Mucosa of rectum (tissue), 2 donors: Measurements from ENCODE around the gene MAPK12.

Source experiments
- H3K27ac ChIP-seq, 2 donors: one replicate each; pipeline ENCODE4 v1.7.0; 2013; ENCODE audit warnings: inconsistent platforms in 2 of 2, low read depth in 2 of 2, low read length in 2 of 2
- H3K27me3 ChIP-seq, 2 donors: one replicate each; pipeline ENCODE4 v1.7.0; 2013; ENCODE audit warnings: low read length in 2 of 2; ENCODE audit not compliant: control insufficient read depth in 2 of 2, insufficient read depth in 2 of 2
- H3K36me3 ChIP-seq, 2 donors: one replicate each; pipeline ENCODE4 v1.7.0; 2013; ENCODE audit warnings: low read length in 2 of 2; ENCODE audit not compliant: control insufficient read depth in 2 of 2, insufficient read depth in 2 of 2
- H3K4me1 ChIP-seq, 2 donors: one replicate each; pipeline ENCODE4 v1.7.0; 2013; ENCODE audit warnings: low read length in 2 of 2, mild to moderate bottlenecking in 1 of 2; ENCODE audit not compliant: control insufficient read depth in 2 of 2, insufficient read depth in 2 of 2
- H3K4me3 ChIP-seq, 2 donors: one replicate each; pipeline ENCODE4 v1.7.0; 2013; ENCODE audit warnings: low read length in 2 of 2
- H3K9ac ChIP-seq, 2 donors: one replicate each; pipeline ENCODE4 v1.7.0; 2013; ENCODE audit warnings: low read length in 2 of 2, low read depth in 1 of 2, mild to moderate bottlenecking in 1 of 2
- H3K9me3 ChIP-seq, 2 donors: one replicate each; pipeline ENCODE4 v1.7.0; 2013; ENCODE audit warnings: low read length in 2 of 2; ENCODE audit not compliant: control insufficient read depth in 2 of 2
- donor health status: healthy.
- donor health status: Normal muscosa, but diverticular disease.

MAPK12 gene

GRCh38 chr22:50259302-50259701 is 2.2 kb downstream of the MAPK12 start:
- H3K4me1 ChIP-seq = no peaks in the 10 kb centered on the region
- H3K4me3 ChIP-seq = no peak overlapping the region
- no peak overlapping the region for H3K9ac ChIP-seq
- peaks cover 14 to 20% of the 10 kb centered on the region in 2 donors for H3K27me3 ChIP-seq
- no peaks in the 10 kb centered on the region for H3K36me3 ChIP-seq
- no peaks in the 10 kb centered on the region for H3K9me3 ChIP-seq
- no peak overlapping the region for H3K27ac ChIP-seq

- Histone ChIP-seq H3K4me1 (no peaks in the 10 kb centered on the region), H3K27ac (no peak overlapping the region)
Measured at GRCh38 chr22:50258361-50259292, 2.9 kb downstream of the MAPK12 start.

GRCh38 chr22:50257451-50258360 is 3.8 kb downstream of the MAPK12 start:
- no peak overlapping the region for H3K9ac ChIP-seq
- H3K4me3 ChIP-seq = no peak overlapping the region
- H3K4me1 ChIP-seq = no peaks in the 10 kb centered on the region

More at GRCh38 chr22:50258361-50259292, 2.9 kb downstream of the MAPK12 start:
- no peak overlapping the region for H3K9ac ChIP-seq
- H3K9me3 ChIP-seq = no peaks in the 10 kb centered on the region
- peaks cover 14 to 20% of the 10 kb centered on the region in 2 donors for H3K27me3 ChIP-seq
- no peaks in the 10 kb centered on the region for H3K36me3 ChIP-seq
- H3K4me3 ChIP-seq = no peak overlapping the region

GRCh38 chr22:50257041-50257440 is 4.4 kb downstream of the MAPK12 start:
- peaks cover 10 to 12% of the 10 kb centered on the region in 2 donors for H3K27me3 ChIP-seq
- H3K9ac ChIP-seq = no peak overlapping the region
- H3K9me3 ChIP-seq = no peaks in the 10 kb centered on the region
- H3K4me3 ChIP-seq = no peak overlapping the region
- no peak overlapping the region for H3K27ac ChIP-seq
- H3K36me3 ChIP-seq = no peaks in the 10 kb centered on the region
- peaks cover 0 to under 1% of the 10 kb centered on the region in 2 donors for H3K4me1 ChIP-seq

More at GRCh38 chr22:50257451-50258360, 3.8 kb downstream of the MAPK12 start:
- Histone ChIP-seq H3K9me3 (no peaks in the 10 kb centered on the region), H3K36me3 (no peaks in the 10 kb centered on the region), H3K27ac (no peak overlapping the region), H3K27me3 (peaks cover 11 to 16% of the 10 kb centered on the region in 2 donors)

GRCh38 chr22:50256258-50256862 is 5.1 kb downstream of the MAPK12 start:
- peaks cover 6 to 7% of the 10 kb centered on the region in 2 donors for H3K4me1 ChIP-seq
- H3K9me3 ChIP-seq = no peaks in the 10 kb centered on the region
- no peak overlapping the region for H3K4me3 ChIP-seq
- H3K27me3 ChIP-seq = peaks cover 10% of the 10 kb centered on the region in 2 donors
- H3K27ac ChIP-seq = no peak overlapping the region
- no peaks in the 10 kb centered on the region for H3K36me3 ChIP-seq
- H3K9ac ChIP-seq = no peak overlapping the region

- Histone ChIP-seq H3K27ac (no peak overlapping the region), H3K36me3 (no peaks in the 10 kb centered on the region), H3K9me3 (no peaks in the 10 kb centered on the region), H3K4me1 (peaks cover 9 to 10% of the 10 kb centered on the region in 2 donors), H3K27me3 (peaks cover 8 to 10% of the 10 kb centered on the region in 2 donors), H3K4me3 (no peak overlapping the region), H3K9ac (no peak overlapping the region)
Measured at GRCh38 chr22:50255607-50256006, 5.9 kb downstream of the MAPK12 start.

GRCh38 chr22:50255099-50255498 is 6.4 kb downstream of the MAPK12 start:
- Histone ChIP-seq H3K9me3 (no peaks in the 10 kb centered on the region), H3K4me3 (no peak overlapping the region), H3K27ac (no peak overlapping the region), H3K4me1 (peaks cover 14 to 15% of the 10 kb centered on the region in 2 donors), H3K27me3 (peaks cover 7 to 10% of the 10 kb centered on the region in 2 donors), H3K9ac (no peak overlapping the region), H3K36me3 (no peaks in the 10 kb centered on the region)

GRCh38 chr22:50253941-50254340 is 7.5 kb downstream of the MAPK12 start:
- H3K4me1 ChIP-seq = peaks cover 20 to 23% of the 10 kb centered on the region in 2 donors
- H3K4me3 ChIP-seq = no peak overlapping the region
- H3K36me3 ChIP-seq = peaks cover 0 to 3% of the 10 kb centered on the region in 2 donors
- no peak overlapping the region for H3K27ac ChIP-seq
- peaks cover 6 to 7% of the 10 kb centered on the region in 2 donors for H3K27me3 ChIP-seq
- no peak overlapping the region for H3K9ac ChIP-seq
- no peaks in the 10 kb centered on the region for H3K9me3 ChIP-seq

GRCh38 chr22:50253046-50253915 is 8.2 kb downstream of the MAPK12 start:
- Histone ChIP-seq H3K4me1 (peaks cover 20 to 23% of the 10 kb centered on the region in 2 donors), H3K36me3 (peaks cover 0 to 3% of the 10 kb centered on the region in 2 donors), H3K27ac (no peak overlapping the region), H3K9me3 (no peaks in the 10 kb centered on the region), H3K9ac (no peak overlapping the region), H3K4me3 (no peak overlapping the region), H3K27me3 (peaks cover 2 to 3% of the 10 kb centered on the region in 2 donors)
